ENCODE results near the gene CASP7.
A peak's percentile ranks its signal among the peaks of the same experiment; 100 is the strongest.

- no peak for TF ChIP-seq POLR2AphosphoS5 (IDR thresholded peaks at IDR 0.05)
- peak in 5 of 6 experiments; percentile 32 to 51 (median 44) for TF ChIP-seq CTCF (IDR thresholded peaks at IDR 0.05)
Observed at GRCh38 chr10:113704637-113705343, 25.1 kb downstream of the CASP7 start.
